ENCODE measurements around the gene TMEFF1. TPM values are rescaled to one million over a fixed set of nuclear protein-coding genes. Genes with fewer than 3 reads are reported as not detected.
"Not testable (repeated sequence)": the region's sequence is repeated elsewhere in the genome, so short reads cannot be mapped to it uniquely, and the experiment has no call there.

Gene TMEFF1
- total RNA-seq, 1 donor from 2014 or later: 0.14 TPM

GRCh38 chr9:100477241-100477640 is 4.3 kb downstream of the TMEFF1 start:
- ATAC-seq (no peak), DNase-seq (ENCODE audit: missing footprints) (no peak)
- intact Hi-C loops (cut with DNase I): no loop called here

GRCh38 chr9:100478192-100478591 is 5.2 kb downstream of the TMEFF1 start:
- intact Hi-C loops (cut with DNase I): no loop called here
- ATAC-seq: no peak
- DNase-seq (ENCODE audit: missing footprints): no peak

- intact Hi-C loops (cut with DNase I): no loop called here
- DNase-seq (ENCODE audit: missing footprints) (no peak), ATAC-seq (no peak)
Observed at GRCh38 chr9:100479820-100480219, 6.9 kb downstream of the TMEFF1 start.

GRCh38 chr9:100485196-100485595 is 12.2 kb downstream of the TMEFF1 start:
- intact Hi-C loops (cut with DNase I): no loop called here
- ATAC-seq (no peak), DNase-seq (ENCODE audit: missing footprints) (no peak)

GRCh38 chr9:100486479-100487176 is 13.7 kb downstream of the TMEFF1 start:
- no peak for ATAC-seq
- DNase-seq (ENCODE audit: missing footprints): no peak
- intact Hi-C loops (cut with DNase I): no loop called here

- no peak for DNase-seq (ENCODE audit: missing footprints)
- intact Hi-C loops (cut with DNase I): no loop called here
- no peak for ATAC-seq
Observed at GRCh38 chr9:100488177-100488576, 15.2 kb downstream of the TMEFF1 start.

- DNase-seq (ENCODE audit: missing footprints) (no peak), ATAC-seq (no peak)
- intact Hi-C loops (cut with DNase I): no loop called here
Observed at GRCh38 chr9:100489836-100490235, 16.9 kb downstream of the TMEFF1 start.

GRCh38 chr9:100492952-100493351 is 20.0 kb downstream of the TMEFF1 start:
- intact Hi-C loops (cut with DNase I): no loop called here
- DNase-seq (ENCODE audit: missing footprints): no peak
- ATAC-seq: peak; percentile 67

- intact Hi-C loops (cut with DNase I): no loop called here
- ATAC-seq (no peak), DNase-seq (ENCODE audit: missing footprints) (no peak)
Observed at GRCh38 chr9:100498592-100498991, 25.6 kb downstream of the TMEFF1 start.

- DNase-seq (ENCODE audit: missing footprints) (no peak), ATAC-seq (no peak)
- intact Hi-C loops (cut with DNase I): no loop called here
Observed at GRCh38 chr9:100499460-100499859, 26.5 kb downstream of the TMEFF1 start.

GRCh38 chr9:100499866-100500265 is 26.9 kb downstream of the TMEFF1 start:
- DNase-seq (ENCODE audit: missing footprints) (no peak), ATAC-seq (no peak)
- intact Hi-C loops (cut with DNase I): no loop called here

- no peak for ATAC-seq
- intact Hi-C loops (cut with DNase I): loop anchor here (2.0 kb wide), 1 partner anchor 89 kb away; no protein-coding TSS in a partner anchor
- DNase-seq (ENCODE audit: missing footprints): no peak
Observed at GRCh38 chr9:100505564-100506159, 32.7 kb downstream of the TMEFF1 start.

GRCh38 chr9:100507350-100507749 is 34.4 kb downstream of the TMEFF1 start:
- ATAC-seq; DNase-seq (ENCODE audit: missing footprints); intact Hi-C loops (cut with DNase I): not testable (repeated sequence)

- DNase-seq (ENCODE audit: missing footprints): no peak
- intact Hi-C loops (cut with DNase I): no loop called here
- no peak for ATAC-seq
Observed at GRCh38 chr9:100511205-100511604, 38.3 kb downstream of the TMEFF1 start.

- DNase-seq (ENCODE audit: missing footprints) (no peak), ATAC-seq (no peak)
- intact Hi-C loops (cut with DNase I): no loop called here
Observed at GRCh38 chr9:100515578-100516494, 42.9 kb downstream of the TMEFF1 start.

GRCh38 chr9:100521282-100521681 is 48.3 kb downstream of the TMEFF1 start:
- DNase-seq (ENCODE audit: missing footprints): no peak
- ATAC-seq: no peak

GRCh38 chr9:100525563-100525962 is 52.6 kb downstream of the TMEFF1 start:
- no peak for ATAC-seq
- no peak for DNase-seq (ENCODE audit: missing footprints)
- intact Hi-C loops (cut with DNase I): no loop called here

More at GRCh38 chr9:100521282-100521681, 48.3 kb downstream of the TMEFF1 start:
- intact Hi-C loops (cut with DNase I): no loop called here

- not testable (repeated sequence) for ATAC-seq
Observed at GRCh38 chr9:100527180-100527794, 54.3 kb downstream of the TMEFF1 start.

GRCh38 chr9:100534401-100534800 is 61.5 kb downstream of the TMEFF1 start:
- ATAC-seq: no peak
- intact Hi-C loops (cut with DNase I): no loop called here
- no peak for DNase-seq (ENCODE audit: missing footprints)

More at GRCh38 chr9:100527180-100527794, 54.3 kb downstream of the TMEFF1 start:
- intact Hi-C loops (cut with DNase I); DNase-seq (ENCODE audit: missing footprints): not testable (repeated sequence)
